Fibroblast of the aortic adventitia (primary cell): Measurements from ENCODE around the gene SRGAP2C. TPM values are rescaled to one million over a fixed set of nuclear protein-coding genes. Genes with fewer than 3 reads are reported as not detected.
"Not testable (repeated sequence)": the region's sequence is repeated elsewhere in the genome, so short reads cannot be mapped to it uniquely, and the experiment has no call there.

Experiments
- DNase-seq: peaks from one replicate; pipeline ENCODE4 v3.0.0-alpha.2; 2010; ENCODE audit warnings: low read depth
- H3K4me3 ChIP-seq: 2 replicates; pipeline ENCODE4 v1.5.1; 2011; ENCODE audit warnings: low read depth, mild to moderate bottlenecking, control low read depth, low read length, moderate library complexity
- small RNA-seq: library from RNA; depleted of rRNA; stranded (forward); fragments of <200 nt; gene quantifications from one replicate; pipeline ENCODE3, GENCODE V24; 2012
- total RNA-seq: library from RNA; depleted of rRNA; stranded (reverse); fragments of >200 nt; gene quantifications from 2 replicates; pipeline ENCODE4 v1.2.3, GENCODE V29; 2012; ENCODE audit warnings: low replicate concordance
- TF ChIP-seq, protein P1 (sequence below): IDR thresholded peaks from 2 replicates; pipeline ENCODE4 v1.5.1; 2011; ENCODE audit warnings: mild to moderate bottlenecking, low read length, control low read depth, inconsistent platforms; ENCODE audit not compliant: insufficient read depth

Gene SRGAP2C
- total RNA-seq, 1 donor: 35.0 TPM

DNA sequence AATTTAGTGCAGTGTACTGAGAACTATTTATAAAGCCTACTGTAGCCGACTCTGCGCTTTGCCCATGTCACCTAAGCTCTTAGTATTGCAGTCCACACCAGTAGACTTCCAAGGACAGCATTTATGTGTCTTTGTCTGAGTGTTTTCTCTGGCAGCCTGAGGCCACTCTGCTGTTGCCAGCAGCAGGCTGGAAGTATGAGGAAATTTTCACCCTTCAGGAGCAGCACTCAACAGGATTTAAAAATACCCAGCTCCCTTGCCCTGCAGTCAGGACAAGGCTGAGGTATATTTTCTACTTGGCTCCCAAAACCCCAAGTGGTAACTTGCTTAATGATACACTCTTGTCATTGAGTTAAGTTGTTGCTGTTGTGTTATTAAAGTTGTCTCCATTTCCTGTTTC, 230.1 kb downstream of the SRGAP2C start:
- H3K4me3 ChIP-seq: no peak overlapping the region
- DNase-seq: peak; percentile 48
- TF ChIP-seq, protein P1, sequence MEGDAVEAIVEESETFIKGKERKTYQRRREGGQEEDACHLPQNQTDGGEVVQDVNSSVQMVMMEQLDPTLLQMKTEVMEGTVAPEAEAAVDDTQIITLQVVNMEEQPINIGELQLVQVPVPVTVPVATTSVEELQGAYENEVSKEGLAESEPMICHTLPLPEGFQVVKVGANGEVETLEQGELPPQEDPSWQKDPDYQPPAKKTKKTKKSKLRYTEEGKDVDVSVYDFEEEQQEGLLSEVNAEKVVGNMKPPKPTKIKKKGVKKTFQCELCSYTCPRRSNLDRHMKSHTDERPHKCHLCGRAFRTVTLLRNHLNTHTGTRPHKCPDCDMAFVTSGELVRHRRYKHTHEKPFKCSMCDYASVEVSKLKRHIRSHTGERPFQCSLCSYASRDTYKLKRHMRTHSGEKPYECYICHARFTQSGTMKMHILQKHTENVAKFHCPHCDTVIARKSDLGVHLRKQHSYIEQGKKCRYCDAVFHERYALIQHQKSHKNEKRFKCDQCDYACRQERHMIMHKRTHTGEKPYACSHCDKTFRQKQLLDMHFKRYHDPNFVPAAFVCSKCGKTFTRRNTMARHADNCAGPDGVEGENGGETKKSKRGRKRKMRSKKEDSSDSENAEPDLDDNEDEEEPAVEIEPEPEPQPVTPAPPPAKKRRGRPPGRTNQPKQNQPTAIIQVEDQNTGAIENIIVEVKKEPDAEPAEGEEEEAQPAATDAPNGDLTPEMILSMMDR: no peak

DNA sequence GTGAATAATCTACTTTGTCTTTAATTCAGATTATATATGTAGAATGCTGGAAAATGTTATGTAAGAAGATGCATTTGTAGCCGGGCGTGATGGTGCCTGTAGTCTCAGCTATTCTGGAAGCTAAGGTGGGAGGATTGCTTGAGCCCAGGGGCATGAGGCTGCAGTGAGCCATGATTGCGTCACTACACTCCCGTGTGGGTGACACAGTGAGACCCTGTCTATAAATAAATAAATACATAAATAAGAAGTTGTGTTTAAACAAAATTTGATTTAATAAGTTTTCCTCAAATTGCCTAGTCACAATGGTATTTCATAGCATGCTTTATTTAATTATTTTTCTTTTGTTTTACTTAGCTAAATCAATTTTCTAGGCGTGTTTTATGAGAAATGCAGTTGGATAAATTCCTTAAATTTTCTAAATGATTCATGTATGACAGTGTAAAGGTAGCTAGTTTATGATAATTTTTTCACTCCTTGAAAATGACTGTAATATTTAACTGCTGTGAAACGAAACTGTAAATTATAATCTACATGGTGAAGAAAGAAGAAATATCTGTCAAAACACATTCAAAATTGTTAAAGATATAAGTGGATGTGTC, 232.6 kb downstream of the SRGAP2C start:
- H3K4me3 ChIP-seq: no peak overlapping the region
- DNase-seq: no peak
- TF ChIP-seq, protein P1: no peak

DNA sequence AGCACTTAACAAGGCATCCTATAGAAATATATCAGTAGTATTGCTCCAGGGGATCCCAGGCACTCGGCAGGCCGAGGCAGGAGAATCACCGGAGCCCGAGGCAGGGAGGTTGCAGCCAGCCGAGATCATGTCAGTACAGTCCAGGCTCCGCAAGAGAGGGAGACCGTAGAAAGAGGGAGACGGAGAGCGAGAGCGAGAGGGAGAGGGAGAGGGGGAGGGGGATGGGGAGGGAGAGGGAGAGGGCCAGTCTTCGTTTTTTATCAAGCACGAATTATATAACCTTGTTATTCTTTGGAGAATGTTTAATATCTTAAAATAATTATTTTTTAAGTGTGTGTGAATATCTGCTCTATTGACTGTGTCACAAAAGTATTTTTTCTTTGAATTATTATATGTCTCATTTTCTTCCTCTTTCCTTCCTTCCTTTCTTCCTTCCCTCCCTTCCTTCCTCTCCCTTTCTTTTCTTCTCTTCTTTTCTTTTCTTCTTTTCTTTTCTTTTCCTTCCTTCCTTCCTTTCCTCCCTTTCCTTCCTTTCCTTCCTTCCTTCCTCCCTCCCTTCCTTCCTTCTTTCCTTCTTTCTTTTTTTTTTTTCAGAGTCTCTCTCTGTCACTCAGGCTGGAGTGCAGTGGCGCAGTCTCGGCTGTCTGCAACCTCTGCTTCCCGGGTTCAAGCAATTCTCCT, 233.7 kb downstream of the SRGAP2C start:
- H3K4me3 ChIP-seq: no peak overlapping the region
- TF ChIP-seq, protein P1: no peak
- DNase-seq: no peak

- not testable (repeated sequence) for DNase-seq
Observed at GRCh38 chr1:121419050-121419615, 234.4 kb downstream of the SRGAP2C start.

GRCh38 chr1:121421490-121421889, 236.7 kb downstream of the SRGAP2C start:
- not testable (repeated sequence) for H3K4me3 ChIP-seq, DNase-seq

More at GRCh38 chr1:121419050-121419615, 234.4 kb downstream of the SRGAP2C start:
- H3K4me3 ChIP-seq: not testable (repeated sequence)

DNA sequence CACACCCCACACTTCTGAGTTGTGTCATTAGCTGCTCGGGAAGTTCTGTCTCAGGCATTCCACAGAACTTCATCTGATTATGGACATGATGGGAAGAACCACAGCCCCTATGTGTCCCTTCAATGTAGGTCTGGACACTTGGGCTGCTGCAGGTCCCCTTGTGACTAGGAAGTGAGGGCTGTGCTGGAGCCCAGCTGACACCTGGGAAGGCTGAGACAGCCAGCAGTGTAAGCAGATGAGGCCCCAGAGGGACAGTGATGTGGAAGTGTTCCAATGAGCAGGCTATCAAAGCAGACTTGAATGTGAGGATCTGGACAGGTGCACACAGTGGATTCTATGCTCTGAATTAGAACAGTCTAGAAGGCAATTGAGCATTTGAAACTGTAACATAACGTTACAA, 239.2 kb downstream of the SRGAP2C start:
- DNase-seq, H3K4me3 ChIP-seq: not testable (repeated sequence)

DNA sequence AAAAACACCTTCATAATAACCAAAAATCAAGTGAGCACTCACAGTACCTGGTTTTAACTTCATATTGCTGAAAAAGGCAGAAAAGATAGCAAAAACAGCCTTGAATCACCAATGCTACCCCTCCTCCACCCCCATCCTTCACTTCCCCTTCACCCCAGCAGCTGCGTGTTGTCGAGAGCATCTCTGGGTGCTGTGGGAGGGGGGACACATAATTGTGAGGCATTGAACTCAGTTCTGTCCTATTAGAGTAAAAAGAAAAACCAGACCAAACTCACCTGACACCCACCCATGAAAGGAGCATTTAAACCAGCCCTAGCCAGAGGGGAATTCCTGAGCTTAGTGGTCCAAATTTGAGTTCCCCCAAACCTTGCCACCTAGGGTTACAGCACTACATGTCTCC, 248.7 kb downstream of the SRGAP2C start:
- not testable (repeated sequence) for DNase-seq, H3K4me3 ChIP-seq

GRCh38 chr1:121438862-121439261, 254.1 kb downstream of the SRGAP2C start:
- H3K4me3 ChIP-seq: not testable (repeated sequence)
- peak; percentile 22 for DNase-seq

DNA sequence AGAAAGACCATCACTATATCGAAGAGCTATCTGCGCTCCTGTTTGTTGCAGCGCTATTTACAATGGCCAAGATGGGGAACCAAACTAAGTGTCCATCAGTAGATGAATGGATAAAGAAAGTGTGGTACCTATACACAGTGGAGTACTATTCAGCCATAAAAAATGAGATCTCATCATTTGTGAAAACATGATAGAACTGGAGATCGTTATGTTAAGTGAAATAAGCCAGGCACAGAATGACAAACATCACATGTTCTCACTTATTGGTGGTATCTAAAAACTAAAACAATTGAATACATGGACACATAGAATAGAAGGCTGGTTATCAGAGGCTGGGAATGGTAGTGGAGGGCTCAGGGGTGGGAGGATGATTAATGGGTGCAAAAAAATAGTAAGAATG, 256.2 kb downstream of the SRGAP2C start:
- TF ChIP-seq, protein P1: no peak
- H3K4me3 ChIP-seq: no peak overlapping the region
- no peak for DNase-seq

Small RNA genes lying within 50 kb of the gene (small RNA-seq; reads per million reads assigned to genes)
- gene AC243994.1: not detected

Other genes starting within 250 kb of the SRGAP2C start
- 2.8 and 5.6 TPM in 2 replicates for gene FAM72B, start 635 bp upstream of the SRGAP2C start, total RNA-seq